Right lobe of liver (tissue), 4 donors: ENCODE results near the gene FAM227B.

Experiments used
- POLR2A ChIP-seq: fragments of 450-650 bp; IDR thresholded peaks from one replicate; pipeline ENCODE4 v1.6.1; 2017; ENCODE audit warnings: antibody characterized with exemption, mild to moderate bottlenecking
- TF ChIP-seq, protein P1 (sequence below), 4 donors: fragments of 200-600 bp in 3 of 4; fragments of 450-650 bp in 1 of 4; IDR thresholded peaks; one replicate each; pipeline versions ENCODE4 v1.5.1 to v1.8.0; 2016 to 2022; ENCODE audit warnings: antibody characterized with exemption in 4 of 4, mild to moderate bottlenecking in 2 of 4
- donor health status: DM: no; HTN: no; CAD: no.
- donor health status: DM: no; HTN: no; CAD: no.
- donor health status: DM: no; HTN: yes; CAD: no.

GRCh38 chr15:49624056-49624455 lies 3.4 kb upstream of the FAM227B start:
- TF ChIP-seq, protein P1, sequence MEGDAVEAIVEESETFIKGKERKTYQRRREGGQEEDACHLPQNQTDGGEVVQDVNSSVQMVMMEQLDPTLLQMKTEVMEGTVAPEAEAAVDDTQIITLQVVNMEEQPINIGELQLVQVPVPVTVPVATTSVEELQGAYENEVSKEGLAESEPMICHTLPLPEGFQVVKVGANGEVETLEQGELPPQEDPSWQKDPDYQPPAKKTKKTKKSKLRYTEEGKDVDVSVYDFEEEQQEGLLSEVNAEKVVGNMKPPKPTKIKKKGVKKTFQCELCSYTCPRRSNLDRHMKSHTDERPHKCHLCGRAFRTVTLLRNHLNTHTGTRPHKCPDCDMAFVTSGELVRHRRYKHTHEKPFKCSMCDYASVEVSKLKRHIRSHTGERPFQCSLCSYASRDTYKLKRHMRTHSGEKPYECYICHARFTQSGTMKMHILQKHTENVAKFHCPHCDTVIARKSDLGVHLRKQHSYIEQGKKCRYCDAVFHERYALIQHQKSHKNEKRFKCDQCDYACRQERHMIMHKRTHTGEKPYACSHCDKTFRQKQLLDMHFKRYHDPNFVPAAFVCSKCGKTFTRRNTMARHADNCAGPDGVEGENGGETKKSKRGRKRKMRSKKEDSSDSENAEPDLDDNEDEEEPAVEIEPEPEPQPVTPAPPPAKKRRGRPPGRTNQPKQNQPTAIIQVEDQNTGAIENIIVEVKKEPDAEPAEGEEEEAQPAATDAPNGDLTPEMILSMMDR (IDR thresholded peaks at IDR 0.05) = no peak
- no peak for TF ChIP-seq POLR2A
